Fibroblast of the aortic adventitia (primary cell): Measurements from ENCODE around the gene GFM2. TPM values are rescaled to one million over a fixed set of nuclear protein-coding genes. Genes with fewer than 3 reads are reported as not detected.
"Not testable (repeated sequence)": the region's sequence is repeated elsewhere in the genome, so short reads cannot be mapped to it uniquely, and the experiment has no call there.

Experiments
- DNase-seq: peaks from one replicate; pipeline ENCODE4 v3.0.0-alpha.2; 2010; ENCODE audit warnings: low read depth
- H3K4me3 ChIP-seq: 2 replicates; pipeline ENCODE4 v1.5.1; 2011; ENCODE audit warnings: low read depth, mild to moderate bottlenecking, control low read depth, low read length, moderate library complexity
- total RNA-seq: library from RNA; depleted of rRNA; stranded (reverse); fragments of >200 nt; gene quantifications from 2 replicates; pipeline ENCODE4 v1.2.3, GENCODE V29; 2012; ENCODE audit warnings: low replicate concordance
- TF ChIP-seq, protein P1 (sequence below): IDR thresholded peaks from 2 replicates; pipeline ENCODE4 v1.5.1; 2011; ENCODE audit warnings: mild to moderate bottlenecking, low read length, control low read depth, inconsistent platforms; ENCODE audit not compliant: insufficient read depth

The GFM2 gene, protein sequence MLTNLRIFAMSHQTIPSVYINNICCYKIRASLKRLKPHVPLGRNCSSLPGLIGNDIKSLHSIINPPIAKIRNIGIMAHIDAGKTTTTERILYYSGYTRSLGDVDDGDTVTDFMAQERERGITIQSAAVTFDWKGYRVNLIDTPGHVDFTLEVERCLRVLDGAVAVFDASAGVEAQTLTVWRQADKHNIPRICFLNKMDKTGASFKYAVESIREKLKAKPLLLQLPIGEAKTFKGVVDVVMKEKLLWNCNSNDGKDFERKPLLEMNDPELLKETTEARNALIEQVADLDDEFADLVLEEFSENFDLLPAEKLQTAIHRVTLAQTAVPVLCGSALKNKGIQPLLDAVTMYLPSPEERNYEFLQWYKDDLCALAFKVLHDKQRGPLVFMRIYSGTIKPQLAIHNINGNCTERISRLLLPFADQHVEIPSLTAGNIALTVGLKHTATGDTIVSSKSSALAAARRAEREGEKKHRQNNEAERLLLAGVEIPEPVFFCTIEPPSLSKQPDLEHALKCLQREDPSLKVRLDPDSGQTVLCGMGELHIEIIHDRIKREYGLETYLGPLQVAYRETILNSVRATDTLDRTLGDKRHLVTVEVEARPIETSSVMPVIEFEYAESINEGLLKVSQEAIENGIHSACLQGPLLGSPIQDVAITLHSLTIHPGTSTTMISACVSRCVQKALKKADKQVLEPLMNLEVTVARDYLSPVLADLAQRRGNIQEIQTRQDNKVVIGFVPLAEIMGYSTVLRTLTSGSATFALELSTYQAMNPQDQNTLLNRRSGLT
- 13.6 and 31.8 TPM in 2 replicates for total RNA-seq

DNA sequence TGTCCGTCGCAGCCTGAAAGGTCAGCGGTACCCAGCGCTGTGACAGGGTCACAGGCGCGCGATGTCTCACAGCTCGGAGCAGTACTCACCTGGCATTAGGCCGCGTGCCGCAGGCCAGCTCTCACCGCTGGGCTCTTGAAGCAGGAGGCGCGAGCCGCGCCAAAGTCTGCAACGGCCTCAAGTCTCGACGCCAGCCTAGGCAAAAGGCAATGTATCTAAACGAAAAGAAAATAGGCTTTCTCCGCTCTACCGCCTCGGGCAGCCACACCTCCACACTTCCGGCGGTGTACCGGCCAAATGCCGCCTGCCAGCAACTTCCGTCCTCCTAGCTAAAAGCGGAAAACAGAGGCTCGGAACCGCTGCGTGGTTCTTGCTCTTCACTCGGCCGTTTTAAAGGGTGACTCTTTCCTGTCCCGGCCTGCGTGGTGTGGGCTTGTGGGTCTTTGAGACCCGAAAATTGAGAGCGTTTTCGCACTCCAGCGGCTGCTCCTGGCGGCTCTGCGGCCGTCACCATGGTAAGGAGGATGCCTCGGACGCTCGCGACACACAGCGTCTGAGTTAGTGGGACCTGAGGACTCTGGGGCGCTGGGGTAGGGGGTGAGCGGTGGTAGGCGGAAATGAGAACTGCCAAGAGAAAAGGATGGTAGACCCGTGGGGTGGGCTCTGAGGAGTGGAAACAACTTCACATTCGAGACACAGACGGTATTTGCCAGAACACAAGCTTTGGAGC is at the start of gene GFM2, which contains the start of gene NSA2:
Gene GFM2, minus strand, starts transcription at position 269 of the 730 bp plus-strand sequence. CDS start 3,375 bp downstream, outside the sequence.
Gene NSA2, plus strand, starts transcription at position 401 of the 730 bp plus-strand sequence. Its CDS starts 112 bp downstream, at position 513.
- DNase-seq = peak; percentile 95
- TF ChIP-seq, protein P1, sequence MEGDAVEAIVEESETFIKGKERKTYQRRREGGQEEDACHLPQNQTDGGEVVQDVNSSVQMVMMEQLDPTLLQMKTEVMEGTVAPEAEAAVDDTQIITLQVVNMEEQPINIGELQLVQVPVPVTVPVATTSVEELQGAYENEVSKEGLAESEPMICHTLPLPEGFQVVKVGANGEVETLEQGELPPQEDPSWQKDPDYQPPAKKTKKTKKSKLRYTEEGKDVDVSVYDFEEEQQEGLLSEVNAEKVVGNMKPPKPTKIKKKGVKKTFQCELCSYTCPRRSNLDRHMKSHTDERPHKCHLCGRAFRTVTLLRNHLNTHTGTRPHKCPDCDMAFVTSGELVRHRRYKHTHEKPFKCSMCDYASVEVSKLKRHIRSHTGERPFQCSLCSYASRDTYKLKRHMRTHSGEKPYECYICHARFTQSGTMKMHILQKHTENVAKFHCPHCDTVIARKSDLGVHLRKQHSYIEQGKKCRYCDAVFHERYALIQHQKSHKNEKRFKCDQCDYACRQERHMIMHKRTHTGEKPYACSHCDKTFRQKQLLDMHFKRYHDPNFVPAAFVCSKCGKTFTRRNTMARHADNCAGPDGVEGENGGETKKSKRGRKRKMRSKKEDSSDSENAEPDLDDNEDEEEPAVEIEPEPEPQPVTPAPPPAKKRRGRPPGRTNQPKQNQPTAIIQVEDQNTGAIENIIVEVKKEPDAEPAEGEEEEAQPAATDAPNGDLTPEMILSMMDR = no peak
- peak within 1 kb of the TSS; percentile 98 for H3K4me3 ChIP-seq

DNA sequence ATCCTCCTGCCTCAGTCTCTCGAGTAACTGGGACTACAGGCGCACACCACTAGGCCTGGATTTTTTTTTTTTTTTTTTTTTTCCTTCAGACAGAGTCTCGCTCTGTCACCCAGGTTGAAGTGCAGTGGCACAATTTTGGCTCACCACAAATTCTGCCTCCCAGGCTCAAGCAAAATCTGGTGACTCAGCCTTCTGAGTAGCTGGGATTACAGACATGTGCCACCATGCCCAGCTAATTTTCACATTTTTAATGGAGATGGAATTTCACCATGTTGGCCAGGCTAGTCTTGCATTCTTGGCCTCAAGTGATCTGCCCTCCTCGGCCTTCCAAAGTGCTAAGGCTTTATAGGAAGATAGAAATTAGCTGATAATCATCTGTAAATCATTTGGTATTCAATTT is 44.0 kb upstream of the GFM2 start:
- DNase-seq = no peak
- TF ChIP-seq, protein P1 = no peak

DNA sequence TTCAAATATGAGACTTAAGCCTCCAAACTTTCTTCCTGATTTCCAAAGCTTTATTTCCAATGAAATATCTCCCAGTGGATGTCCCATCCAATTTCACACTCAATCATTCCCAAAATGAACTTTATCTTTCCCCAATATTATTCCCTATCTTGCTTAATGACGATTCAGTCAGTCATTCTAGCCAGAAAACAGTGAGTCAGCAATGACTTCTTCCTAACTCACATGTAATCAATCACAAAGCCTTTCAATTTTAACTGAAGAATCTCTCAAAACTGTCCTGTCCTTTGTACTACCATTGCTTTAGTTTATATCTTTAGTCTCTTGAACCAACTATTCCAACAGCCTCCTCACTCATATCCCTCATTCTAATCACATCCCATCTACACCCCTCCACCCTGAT is 35.0 kb upstream of the GFM2 start:
- DNase-seq = no peak
- TF ChIP-seq, protein P1 = no peak
- H3K4me3 ChIP-seq = no peak overlapping the region

More for the DNA sequence above, 44.0 kb upstream of the GFM2 start:
- no peak overlapping the region for H3K4me3 ChIP-seq

DNA sequence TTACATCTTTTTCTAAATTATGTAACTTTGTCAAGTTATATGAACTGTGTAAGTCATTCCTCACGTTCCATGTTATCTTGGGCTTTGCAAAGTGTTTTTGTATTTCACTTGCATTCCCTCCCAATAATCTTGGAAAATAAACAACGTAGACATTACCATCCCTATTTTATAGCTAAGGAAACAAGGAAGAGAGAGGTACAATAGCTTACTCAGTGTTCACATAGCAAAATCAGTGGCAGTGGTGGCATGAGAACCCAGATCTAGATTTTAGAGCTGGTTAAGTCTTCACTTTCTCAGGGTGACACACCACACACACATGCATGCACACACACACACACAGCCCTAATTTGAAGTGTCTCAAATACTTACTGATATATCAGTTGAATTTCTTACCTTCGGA is 34.3 kb upstream of the GFM2 start:
- no peak for DNase-seq
- H3K4me3 ChIP-seq = no peak overlapping the region
- TF ChIP-seq, protein P1 = no peak

DNA sequence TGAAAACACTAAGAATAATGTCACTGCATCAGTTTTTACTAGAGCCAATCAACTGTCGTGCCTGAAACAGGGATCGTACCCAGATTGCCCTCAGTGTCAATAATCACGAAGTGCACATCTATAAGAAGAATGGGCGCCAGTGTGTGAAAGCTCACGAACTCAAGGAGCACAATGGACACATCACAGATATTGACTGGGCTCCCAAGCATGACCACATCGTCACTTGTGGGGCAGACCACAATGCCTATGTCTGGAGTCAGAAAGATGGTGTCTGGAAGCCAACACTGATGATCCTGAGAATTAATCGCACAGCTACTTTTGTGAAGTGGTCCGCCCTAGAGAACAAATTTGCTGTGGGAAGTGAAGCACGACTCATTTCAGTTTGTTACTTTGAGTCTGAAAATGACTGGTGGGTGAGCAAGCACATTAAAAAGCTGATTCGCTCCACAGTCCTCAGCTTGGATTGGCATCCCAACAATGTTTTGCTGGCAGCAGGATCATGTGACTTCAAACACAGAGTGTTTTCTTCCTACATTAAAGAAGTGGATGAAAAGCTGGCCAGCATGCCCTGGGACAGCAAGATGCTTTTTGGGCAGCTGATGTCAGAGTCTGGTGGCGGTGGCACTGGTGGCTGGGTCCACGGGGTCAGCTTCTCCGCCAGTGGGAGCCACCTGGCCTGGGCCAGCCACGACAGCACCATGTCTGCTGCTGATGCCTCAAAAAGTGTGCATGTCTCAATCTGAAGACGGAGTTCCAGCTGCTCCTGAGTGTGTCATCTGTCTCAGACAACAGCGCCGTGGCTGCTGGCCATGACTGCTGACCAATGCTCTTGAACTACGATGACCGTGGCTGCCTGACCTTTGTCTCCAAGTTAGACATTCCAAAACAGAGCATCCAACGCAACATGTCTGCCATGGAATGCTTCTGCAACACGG is 32.3 kb upstream of the GFM2 start:
- TF ChIP-seq, protein P1 = no peak
- no peak overlapping the region for H3K4me3 ChIP-seq
- DNase-seq = no peak

DNA sequence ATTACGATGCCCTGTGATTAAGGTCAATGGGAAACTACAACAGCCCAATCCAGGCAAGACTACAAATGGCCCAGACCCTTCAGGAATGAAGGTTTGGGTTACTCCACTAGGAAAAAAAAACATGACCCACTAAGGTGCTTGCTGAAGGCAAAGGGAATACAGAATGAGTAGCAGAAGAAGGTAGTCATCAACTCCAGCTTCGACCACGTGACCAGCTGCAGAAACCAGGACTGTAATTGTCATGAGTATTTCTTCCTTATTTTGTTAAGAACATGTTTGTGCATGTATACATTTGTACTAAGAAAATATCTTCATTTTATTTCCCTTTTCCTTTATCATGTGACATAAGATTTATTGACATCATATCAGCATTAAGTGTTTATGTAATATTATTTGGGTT is 24.8 kb upstream of the GFM2 start:
- H3K4me3 ChIP-seq, DNase-seq: not testable (repeated sequence)
